Measurements from ENCODE around the gene GCH1. TPM values are rescaled to one million over a fixed set of nuclear protein-coding genes. Genes with fewer than 3 reads are reported as not detected.
"Not testable (repeated sequence)": the region's sequence is repeated elsewhere in the genome, so short reads cannot be mapped to it uniquely, and the experiment has no call there.

The GCH1 gene
- total RNA-seq, 8 experiments from 2014 or later = 1.9 to 28.8 (median 8.8) TPM

DNA sequence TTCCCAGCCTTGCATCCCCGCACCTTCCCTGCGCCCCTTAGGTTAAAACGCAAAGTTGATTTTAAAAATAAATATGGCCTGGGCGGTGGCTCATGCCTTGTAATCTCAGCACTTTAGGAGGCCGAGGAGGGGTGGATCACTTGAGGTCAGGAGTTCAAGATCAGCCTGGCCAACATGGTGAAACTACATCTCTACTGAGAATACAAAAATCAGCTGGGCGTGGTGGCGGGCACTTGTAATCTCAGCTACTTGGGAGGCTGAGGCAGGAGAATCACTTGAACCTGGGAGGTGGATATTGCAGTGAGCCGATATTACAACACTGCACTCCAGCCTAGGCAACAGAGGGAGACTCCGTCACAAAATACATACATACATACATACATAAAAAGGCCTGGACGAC, 96.0 kb downstream of the GCH1 start:
- Histone ChIP-seq H3K4me3 (no peak overlapping the region), H3K4me1 (replicated peaks in 1 of 2) (no peaks in the 10 kb centered on the region), H3K27ac (no peak overlapping the region)
- ATAC-seq (replicated peaks in 6 of 8) = no peak
- in situ Hi-C loops (cut with MboI; ENCODE audit: low pct_unique_long_range_greater_than_20kb in 2 of 9, low sequenced_read_pairs in 9 of 9, unreplicated experiment in 9 of 9) = no loop called here
- 80 to 100% (median 92%) methylated on average over 1 to 10 of the region's 10 CpGs; no CpG with 5 or more reads in 2 of the 10 experiments for WGBS, 10 experiments

DNA sequence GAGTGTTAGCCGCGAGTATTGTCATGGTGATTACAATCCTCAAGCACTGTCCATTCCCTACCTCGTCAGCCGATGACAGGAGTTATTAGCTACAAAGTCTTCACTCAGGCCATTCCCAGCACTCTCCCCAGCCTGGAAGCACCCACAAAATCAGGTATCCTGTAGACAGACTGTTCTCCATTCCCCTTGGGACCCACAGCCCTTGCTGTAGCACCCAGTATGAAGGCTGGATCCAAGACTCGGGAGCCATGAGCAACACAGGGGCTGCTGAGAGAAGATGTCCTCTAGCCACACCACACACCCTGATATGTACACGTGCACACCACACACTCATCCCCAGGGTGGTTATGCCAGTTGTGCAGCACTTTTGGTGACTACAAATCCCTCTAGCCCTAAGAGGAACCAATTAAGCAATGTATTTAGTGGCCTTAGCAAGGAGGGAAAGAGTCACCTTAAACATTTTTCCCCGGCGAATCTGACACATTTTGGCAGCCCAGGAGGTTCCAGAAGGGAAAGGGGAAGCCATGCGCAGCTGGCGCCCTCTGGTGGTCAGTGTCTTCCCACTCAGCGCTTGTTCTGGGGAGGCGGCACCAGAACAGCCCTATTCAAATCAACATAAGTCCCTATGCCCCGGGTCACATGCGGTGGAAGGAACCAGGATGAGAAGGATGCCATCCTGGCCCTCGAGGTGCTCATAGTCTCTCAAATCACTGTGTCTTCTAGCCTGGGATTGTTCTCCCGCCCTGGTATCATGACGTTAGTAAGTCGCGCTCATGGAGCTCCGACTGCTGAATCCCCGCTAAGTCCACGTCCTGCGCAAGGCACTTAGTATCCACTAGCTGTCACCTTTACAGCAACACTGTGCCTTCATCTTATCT, 96.9 kb downstream of the GCH1 start:
- no peak overlapping the region for H3K27ac ChIP-seq
- no peak overlapping the region for H3K4me3 ChIP-seq
- WGBS, 10 experiments = 7 to 100% (median 47%) methylated on average over 1 to 10 of the region's 23 CpGs; no CpG with 5 or more reads in 1 of the 10 experiments
- in situ Hi-C loops (cut with MboI; ENCODE audit: low pct_unique_long_range_greater_than_20kb in 2 of 9, low sequenced_read_pairs in 9 of 9, unreplicated experiment in 9 of 9) = no loop called here
- peak; percentile 85 to 98 (median 88) for ATAC-seq (replicated peaks in 6 of 8)
- H3K4me1 ChIP-seq (replicated peaks in 1 of 2) = no peaks in the 10 kb centered on the region

DNA sequence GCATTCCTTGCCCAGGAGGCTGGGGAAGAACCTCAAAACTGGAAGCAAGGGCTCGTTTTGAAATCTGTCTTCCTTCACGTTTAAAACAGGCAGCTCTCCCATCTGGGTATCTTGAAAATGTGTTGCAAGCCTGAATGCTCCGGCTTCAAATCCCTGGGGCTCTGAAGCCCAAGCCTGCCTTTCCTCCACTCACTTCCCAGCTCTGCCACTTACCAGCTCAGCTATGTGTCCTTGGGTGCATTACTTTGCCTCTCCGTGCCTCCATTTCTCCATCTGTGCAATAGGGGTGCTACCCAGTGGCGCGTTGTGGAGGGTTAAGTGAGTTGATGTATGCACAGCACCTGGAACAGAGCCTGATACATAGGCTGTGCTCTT, 97.6 kb downstream of the GCH1 start:
- Histone ChIP-seq H3K4me3 (no peak overlapping the region), H3K27ac (no peak overlapping the region), H3K4me1 (replicated peaks in 1 of 2) (no peaks in the 10 kb centered on the region)
- WGBS, 10 experiments = 30 to 100% (median 64%) methylated on average over 1 to 6 of the region's 6 CpGs; no CpG with 5 or more reads in 4 of the 10 experiments
- no peak for ATAC-seq (replicated peaks in 6 of 8)
- in situ Hi-C loops (cut with MboI; ENCODE audit: low pct_unique_long_range_greater_than_20kb in 2 of 9, low sequenced_read_pairs in 9 of 9, unreplicated experiment in 9 of 9) = no loop called here

DNA sequence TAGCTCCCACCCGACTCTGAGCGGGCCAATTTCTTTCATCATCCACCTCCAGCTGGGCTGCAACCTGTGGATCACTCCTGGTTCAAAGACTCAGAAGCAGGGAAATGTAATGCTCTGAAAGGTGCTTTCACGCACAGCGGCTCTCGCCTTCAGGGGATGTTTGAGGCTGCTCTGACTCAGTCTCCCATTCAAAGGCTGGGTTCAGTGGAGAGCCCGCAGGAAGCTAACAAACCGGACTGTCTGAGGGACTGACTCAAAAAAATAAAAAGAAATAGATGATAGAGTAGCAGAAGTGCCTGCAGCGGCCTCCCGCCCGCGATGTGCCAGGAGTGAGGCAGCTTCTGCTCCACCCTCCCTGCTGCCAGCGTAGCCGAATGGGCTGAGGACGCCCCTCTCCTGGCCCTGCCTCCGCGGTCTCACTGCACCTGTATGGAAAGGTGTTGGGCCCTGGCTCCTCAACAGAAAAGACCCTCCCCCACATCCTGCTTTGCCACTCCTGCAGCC, 98.0 kb downstream of the GCH1 start:
- WGBS, 10 experiments = 69 to 100% (median 89%) methylated on average over 1 to 14 of the region's 16 CpGs; no CpG with 5 or more reads in 2 of the 10 experiments
- H3K27ac ChIP-seq = no peak overlapping the region
- ATAC-seq (replicated peaks in 6 of 8) = no peak
- in situ Hi-C loops (cut with MboI; ENCODE audit: low pct_unique_long_range_greater_than_20kb in 2 of 9, low sequenced_read_pairs in 9 of 9, unreplicated experiment in 9 of 9) = no loop called here
- H3K4me3 ChIP-seq = no peak overlapping the region
- H3K4me1 ChIP-seq (replicated peaks in 1 of 2) = no peaks in the 10 kb centered on the region

DNA sequence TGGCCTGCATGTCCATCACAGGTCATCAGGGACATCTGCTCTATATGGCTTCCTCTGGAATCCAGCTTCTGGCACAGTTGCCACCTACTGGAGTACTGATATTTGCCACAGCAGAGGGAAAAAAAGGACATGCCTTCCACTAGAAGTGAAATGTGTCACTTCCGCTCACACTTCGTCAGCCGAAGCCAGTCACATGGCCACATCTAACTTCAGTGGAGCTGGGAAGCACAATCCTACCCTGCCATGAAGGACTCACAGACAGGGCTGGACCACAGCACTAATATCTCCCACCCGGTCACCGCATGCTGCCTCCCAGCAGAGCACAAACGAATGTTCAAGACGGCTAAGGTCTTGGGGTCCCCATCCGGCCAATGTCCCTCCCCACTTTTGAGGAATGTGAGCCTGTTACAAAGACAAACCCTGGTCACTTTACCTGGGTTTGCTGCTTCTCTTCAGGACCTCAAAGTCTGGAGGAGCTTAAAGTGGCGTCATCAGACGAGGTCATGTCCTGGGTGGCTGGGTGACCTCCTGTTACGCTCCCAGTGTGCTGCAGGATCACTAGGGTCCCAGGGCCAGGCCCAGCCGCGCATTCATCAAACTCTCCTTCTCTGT, 98.6 kb downstream of the GCH1 start:
- Histone ChIP-seq H3K4me3 (no peak overlapping the region), H3K27ac (no peak overlapping the region), H3K4me1 (replicated peaks in 1 of 2) (no peaks in the 10 kb centered on the region)
- in situ Hi-C loops (cut with MboI; ENCODE audit: low pct_unique_long_range_greater_than_20kb in 2 of 9, low sequenced_read_pairs in 9 of 9, unreplicated experiment in 9 of 9) = no loop called here
- no peak for ATAC-seq (replicated peaks in 6 of 8)
- 70 to 93% (median 90%) methylated on average over 2 to 10 of the region's 13 CpGs; no CpG with 5 or more reads in 5 of the 10 experiments for WGBS, 10 experiments

DNA sequence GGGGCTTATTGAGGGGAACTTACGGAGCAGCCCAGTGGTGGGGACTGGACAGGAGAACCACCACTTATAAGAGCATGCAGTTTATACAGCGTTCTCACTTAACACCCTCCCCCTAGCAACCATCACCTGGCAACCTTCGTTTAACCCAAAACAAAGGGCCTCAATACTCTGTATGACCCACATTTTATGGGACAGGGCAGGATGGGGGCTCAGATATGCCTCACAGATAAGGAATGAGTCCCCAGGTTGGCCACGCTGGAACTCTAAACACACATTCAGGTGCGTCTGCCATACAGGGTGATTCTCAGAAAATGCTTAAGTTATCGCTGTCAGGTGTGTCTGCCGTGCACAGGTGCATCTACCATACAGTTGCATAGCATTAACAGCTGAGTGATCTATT, 99.2 kb downstream of the GCH1 start:
- ATAC-seq (replicated peaks in 6 of 8) = no peak
- 14 to 90% (median 79%) methylated on average over 1 to 4 of the region's 7 CpGs; no CpG with 5 or more reads in 6 of the 10 experiments for WGBS, 10 experiments
- no peaks in the 10 kb centered on the region for H3K4me1 ChIP-seq (replicated peaks in 1 of 2)
- no peak overlapping the region for H3K4me3 ChIP-seq
- in situ Hi-C loops (cut with MboI; ENCODE audit: low pct_unique_long_range_greater_than_20kb in 2 of 9, low sequenced_read_pairs in 9 of 9, unreplicated experiment in 9 of 9) = no loop called here
- no peak overlapping the region for H3K27ac ChIP-seq

DNA sequence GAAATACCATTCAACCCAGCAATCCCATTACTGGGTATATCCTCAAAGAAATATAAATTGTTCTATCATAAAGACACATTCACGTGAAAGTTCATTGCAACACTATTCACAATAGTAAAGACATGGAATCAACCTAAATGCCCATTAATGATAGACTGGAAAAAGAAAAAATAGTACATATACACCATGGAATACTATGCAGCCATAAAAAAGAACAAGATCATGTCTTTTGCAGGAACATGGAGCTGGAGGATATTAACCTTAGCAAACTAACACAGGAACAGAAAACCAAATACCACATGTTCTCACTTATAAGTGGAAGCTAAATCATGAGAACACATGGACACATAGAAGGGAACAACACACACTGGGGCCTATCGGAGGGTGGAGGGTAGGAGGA, 101.1 kb downstream of the GCH1 start:
- H3K4me1 ChIP-seq (replicated peaks in 1 of 2); ATAC-seq (replicated peaks in 6 of 8); H3K4me3 ChIP-seq; H3K27ac ChIP-seq; in situ Hi-C loops (cut with MboI; ENCODE audit: low pct_unique_long_range_greater_than_20kb in 2 of 9, low sequenced_read_pairs in 9 of 9, unreplicated experiment in 9 of 9): not testable (repeated sequence)
- 60 to 100% (median 88%) methylated on average over 1 to 2 of the region's 2 CpGs; no CpG with 5 or more reads in 2 of the 10 experiments for WGBS, 10 experiments

DNA sequence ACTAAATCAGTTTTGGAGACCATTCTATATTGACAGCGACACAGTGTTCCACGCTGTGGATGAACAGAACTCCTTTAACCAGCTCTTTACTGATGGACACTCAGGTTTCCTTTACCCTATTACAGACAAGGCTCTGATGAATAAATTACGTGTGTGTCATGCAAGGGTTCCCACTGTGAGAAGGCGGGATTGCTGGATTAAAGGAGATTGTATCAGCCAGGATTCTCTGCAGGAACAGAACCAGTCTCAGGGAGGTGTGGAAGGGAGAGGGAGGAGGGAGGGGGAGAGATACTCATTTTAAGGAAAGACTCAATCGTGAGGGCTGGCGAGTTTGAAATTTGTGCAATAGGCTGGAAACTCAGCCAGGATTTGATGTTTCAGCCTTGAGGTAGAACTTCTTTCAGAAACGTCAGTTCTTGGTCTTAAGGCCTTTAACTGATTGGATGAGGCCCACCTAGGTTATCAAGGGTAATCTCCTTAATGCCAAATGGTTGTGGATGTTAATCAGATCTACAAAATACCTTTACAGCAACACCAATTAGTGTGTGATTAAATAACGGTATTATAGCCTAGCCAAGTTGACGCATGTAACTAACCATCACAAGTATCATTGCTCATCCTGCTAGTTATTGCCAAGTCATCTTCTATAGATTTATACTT, 104.0 kb downstream of the GCH1 start:
- in situ Hi-C loops (cut with MboI; ENCODE audit: low pct_unique_long_range_greater_than_20kb in 2 of 9, low sequenced_read_pairs in 9 of 9, unreplicated experiment in 9 of 9) = loop anchor here in 1 of 9 experiments (25.0 kb wide), 1 partner anchor 236 kb away; the partner anchor contains the start of gene SAMD4A
- ATAC-seq (replicated peaks in 6 of 8) = no peak
- 59 to 100% (median 79%) methylated on average over 1 to 9 of the region's 9 CpGs; no CpG with 5 or more reads in 1 of the 10 experiments for WGBS, 10 experiments
- Histone ChIP-seq H3K27ac (no peak overlapping the region), H3K4me1 (replicated peaks in 1 of 2) (no peaks in the 10 kb centered on the region), H3K4me3 (no peak overlapping the region)

DNA sequence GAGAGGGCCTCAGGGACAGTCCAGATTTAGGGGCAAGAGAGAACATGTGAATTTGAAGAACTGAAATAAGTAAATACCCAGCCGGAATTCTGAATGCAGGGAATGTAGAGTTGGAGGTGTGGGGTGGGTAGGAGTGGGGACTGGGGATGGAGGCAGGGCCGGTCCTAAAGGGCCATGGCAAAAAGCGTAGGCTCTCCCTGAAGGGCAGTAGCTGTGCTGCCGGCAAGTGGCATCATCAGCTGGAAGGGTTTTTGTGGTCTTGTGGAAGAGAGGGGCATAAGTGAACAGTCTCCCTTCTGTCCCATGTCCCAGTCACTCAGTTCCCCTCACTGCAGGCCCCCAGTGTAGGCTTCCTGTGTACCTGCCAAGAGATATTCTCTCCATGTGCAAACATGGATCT, 104.6 kb downstream of the GCH1 start:
- 60% methylated on average over 2 of the region's 4 CpGs; no CpG with 5 or more reads in 9 of the 10 experiments for WGBS, 10 experiments
- Histone ChIP-seq H3K4me1 (replicated peaks in 1 of 2) (no peaks in the 10 kb centered on the region), H3K27ac (no peak overlapping the region), H3K4me3 (no peak overlapping the region)
- in situ Hi-C loops (cut with MboI; ENCODE audit: low pct_unique_long_range_greater_than_20kb in 2 of 9, low sequenced_read_pairs in 9 of 9, unreplicated experiment in 9 of 9) = loop anchor here in 1 of 9 experiments (25.0 kb wide), 1 partner anchor 236 kb away; the partner anchor contains the start of gene SAMD4A
- no peak for ATAC-seq (replicated peaks in 6 of 8)

DNA sequence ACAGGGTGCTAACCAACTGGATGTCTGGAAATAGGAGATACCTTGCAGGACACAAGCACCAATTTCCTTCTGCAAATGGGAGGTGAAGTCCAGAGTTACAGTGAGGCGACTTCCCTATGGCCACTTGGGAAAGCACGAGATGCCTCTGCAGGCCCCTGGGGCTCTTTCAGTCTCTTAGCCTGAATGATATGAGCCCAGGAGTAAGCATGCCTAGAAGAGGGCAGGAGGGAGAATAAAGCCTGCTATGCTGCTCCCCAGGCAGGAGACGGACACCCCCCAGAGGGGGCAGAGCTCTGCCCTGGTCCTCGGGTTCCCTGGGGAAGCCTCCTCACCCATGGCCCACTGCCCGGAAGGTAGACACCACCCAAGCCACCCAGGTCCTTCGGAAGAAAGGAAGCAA, 105.1 kb downstream of the GCH1 start:
- ATAC-seq (replicated peaks in 6 of 8) = no peak
- Histone ChIP-seq H3K27ac (no peak overlapping the region), H3K4me1 (replicated peaks in 1 of 2) (no peaks in the 10 kb centered on the region), H3K4me3 (no peak overlapping the region)
- in situ Hi-C loops (cut with MboI; ENCODE audit: low pct_unique_long_range_greater_than_20kb in 2 of 9, low sequenced_read_pairs in 9 of 9, unreplicated experiment in 9 of 9) = loop anchor here in 1 of 9 experiments (25.0 kb wide), 1 partner anchor 235 kb away; the partner anchor contains the start of gene SAMD4A
- 76 to 81% (median 80%) methylated on average over 1 to 6 of the region's 6 CpGs; no CpG with 5 or more reads in 6 of the 10 experiments for WGBS, 10 experiments

DNA sequence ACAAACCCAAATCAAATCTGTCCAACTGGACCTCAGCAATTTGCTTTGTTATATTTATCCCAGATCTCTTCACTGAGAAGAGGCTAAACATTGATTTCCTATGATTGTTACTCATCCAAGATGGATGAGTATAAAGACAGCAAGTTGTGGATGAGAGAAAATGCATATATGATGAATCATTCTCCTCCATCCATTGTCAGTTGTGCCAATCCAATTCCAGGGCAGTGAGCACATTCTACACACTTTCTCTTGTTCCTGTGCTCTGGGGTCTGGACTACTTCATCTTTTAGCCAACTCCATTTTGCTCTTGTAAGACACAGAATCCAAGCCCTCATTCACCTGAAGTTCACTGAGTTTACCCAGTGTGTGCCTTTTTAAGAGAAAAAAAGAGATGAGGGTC, 105.7 kb downstream of the GCH1 start:
- ATAC-seq (replicated peaks in 6 of 8) = peak in 2 of 8 experiments; percentile 28 to 38
- Histone ChIP-seq H3K27ac (no peak overlapping the region), H3K4me3 (no peak overlapping the region), H3K4me1 (replicated peaks in 1 of 2) (no peaks in the 10 kb centered on the region)
- in situ Hi-C loops (cut with MboI; ENCODE audit: low pct_unique_long_range_greater_than_20kb in 2 of 9, low sequenced_read_pairs in 9 of 9, unreplicated experiment in 9 of 9) = loop anchor here in 1 of 9 experiments (25.0 kb wide), 1 partner anchor 235 kb away; the partner anchor contains the start of gene SAMD4A

DNA sequence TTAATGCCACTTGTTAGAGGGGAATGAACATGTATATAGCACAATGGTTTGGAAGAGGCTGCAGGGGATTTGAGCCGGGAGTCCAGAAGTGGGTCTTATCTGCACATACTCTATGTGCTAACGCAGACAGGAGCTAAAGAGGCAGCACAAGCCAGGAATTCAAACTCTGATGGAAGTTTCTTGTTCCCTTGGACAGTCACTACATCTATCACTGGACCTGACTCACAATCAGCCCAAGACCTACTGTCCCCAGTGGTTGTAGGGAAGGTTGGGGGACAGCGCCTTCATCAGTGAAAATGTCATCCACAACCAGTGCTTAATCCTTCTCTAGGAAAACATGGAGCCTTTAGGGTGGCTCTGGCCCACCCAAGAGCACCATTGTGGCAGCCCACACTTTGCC, 107.8 kb downstream of the GCH1 start:
- in situ Hi-C loops (cut with MboI; ENCODE audit: low pct_unique_long_range_greater_than_20kb in 2 of 9, low sequenced_read_pairs in 9 of 9, unreplicated experiment in 9 of 9) = loop anchor here in 1 of 9 experiments (25.0 kb wide), 1 partner anchor 232 kb away; the partner anchor contains the start of gene SAMD4A
- Histone ChIP-seq H3K4me1 (replicated peaks in 1 of 2) (no peaks in the 10 kb centered on the region), H3K27ac (no peak overlapping the region), H3K4me3 (no peak overlapping the region)
- WGBS, 10 experiments = 95 to 100% (median 100%) methylated on average over 1 to 3 of the region's 3 CpGs; no CpG with 5 or more reads in 5 of the 10 experiments
- ATAC-seq (replicated peaks in 6 of 8) = no peak

Data from motor neuron (in vitro differentiated cells).